BJ (cell line): Measurements from ENCODE around the gene TFE3. TPM values are rescaled to one million over a fixed set of nuclear protein-coding genes. Genes with fewer than 3 reads are reported as not detected.

ENCODE experiments used
- CTCF ChIA-PET: fragments of 350-600 bp; formaldehyde crosslinking; extraction: SDS; loops from one replicate; lab custom pipeline; 2021; ENCODE audit warnings: antibody characterized with exemption, inconsistent platforms; lab: Yijun Ruan, JAX
- POLR2A ChIA-PET: fragments of 300-600 bp; sonication (Branson Sonifier 250); formaldehyde crosslinking; extraction: SDS; loops from one replicate; lab custom pipeline; 2021; ENCODE audit warnings: antibody characterized with exemption; lab: Charles Lee
- DNase-seq: peaks from one replicate; pipeline ENCODE4 v3.0.0-alpha.2; 2011; ENCODE audit warnings: low read depth
- H3K27me3 ChIP-seq: 2 replicates; pipeline ENCODE4 v1.6.0; 2011; ENCODE audit warnings: low read length; ENCODE audit not compliant: control insufficient read depth, insufficient read depth
- H3K36me3 ChIP-seq: 2 replicates; pipeline ENCODE4 v1.5.1; 2011; ENCODE audit warnings: low read length; ENCODE audit not compliant: control insufficient read depth, insufficient read depth
- H3K4me3 ChIP-seq: 2 replicates; pipeline ENCODE4 v1.5.1; 2011; ENCODE audit warnings: low read depth, mild to moderate bottlenecking, control low read depth, low read length
- CTCF ChIP-seq: IDR thresholded peaks from 2 replicates; pipeline ENCODE4 v1.5.1; 2011; ENCODE audit warnings: low read depth, mild to moderate bottlenecking, control low read depth, inconsistent platforms, low read length, moderate library complexity; ENCODE audit not compliant: insufficient read depth
- polyA minus RNA-seq: library from RNA; depleted of rRNA, polyadenylated mRNA; stranded (reverse); fragments of >200 nt; gene quantifications from 2 replicates; pipeline ENCODE4 v1.2.3, GENCODE V29; 2011; rRNA and poly(A)+ RNA removed
- polyA plus RNA-seq: library from polyadenylated mRNA; depleted of rRNA; stranded (reverse); fragments of >200 nt; gene quantifications from 2 replicates; pipeline ENCODE4 v1.2.3, GENCODE V29; 2011; rRNA removed

The TFE3 gene
- polyA plus RNA-seq (20.8 and 26.4 TPM in 2 replicates), polyA minus RNA-seq (31.8 and 39.2 TPM in 2 replicates)

GRCh38 chrX:49043220-49043986 is at the start of gene TFE3:
Gene TFE3 (minus strand): TSS chrX:49043357. CDS start chrX:49043226, 131 bp downstream.
- H3K36me3 ChIP-seq = peaks cover 7% of the 10 kb centered on the region
- DNase-seq = peak; percentile 98
- TF ChIP-seq CTCF = peak; percentile 69
- H3K4me3 ChIP-seq = peak within 1 kb of the TSS; percentile 75
- CTCF ChIA-PET = interaction anchor here (0.7 to 1.5 kb wide), 5 partner anchors 10 to 282 kb away, joined by 3 to 5 read pairs (median 3); partner anchors contain the start of genes KCND1, PQBP1 and TIMM17B
- no peaks in the 10 kb centered on the region for H3K27me3 ChIP-seq
- POLR2A ChIA-PET = interaction anchor here (0.6 to 1.1 kb wide), 2 partner anchors 41 to 71 kb away, joined by 4 read pairs; partner anchors contain the start of gene GRIPAP1

- H3K4me3 ChIP-seq = no peak overlapping the region
- H3K36me3 ChIP-seq = no peaks in the 10 kb centered on the region
- ChIA-PET CTCF (interaction anchor here (0.5 kb wide), 1 partner anchor 326 kb away, joined by 3 read pairs; no protein-coding TSS in a partner anchor), POLR2A (no interaction called here)
- TF ChIP-seq CTCF = no peak
- H3K27me3 ChIP-seq = no peaks in the 10 kb centered on the region
- DNase-seq = no peak
Observed at GRCh38 chrX:49089553-49089952, 46.4 kb upstream of the TFE3 start.

GRCh38 chrX:49082271-49082871 is 39.2 kb upstream of the TFE3 start:
- Histone ChIP-seq H3K4me3 (no peak overlapping the region), H3K36me3 (peaks cover 2% of the 10 kb centered on the region), H3K27me3 (no peaks in the 10 kb centered on the region)
- TF ChIP-seq CTCF = no peak
- DNase-seq = no peak
- ChIA-PET CTCF (no interaction called here), POLR2A (no interaction called here)

- ChIA-PET CTCF (no interaction called here), POLR2A (interaction anchor here (0.5 kb wide), 1 partner anchor 40 kb away, joined by 3 read pairs; no protein-coding TSS in a partner anchor)
- TF ChIP-seq CTCF = no peak
- Histone ChIP-seq H3K4me3 (peak within 1 kb of the TSS; percentile 72), H3K27me3 (no peaks in the 10 kb centered on the region), H3K36me3 (peaks cover 6% of the 10 kb centered on the region)
- DNase-seq = no peak
Observed at GRCh38 chrX:49079489-49080428, 36.6 kb upstream of the TFE3 start, which contains the start of gene WDR45. Gene WDR45 (minus strand): TSS chrX:49079887. CDS start chrX:49078095, 1,792 bp downstream.
